ENCODE measurements around the gene ZNF35.

Gene ZNF35

DNA sequence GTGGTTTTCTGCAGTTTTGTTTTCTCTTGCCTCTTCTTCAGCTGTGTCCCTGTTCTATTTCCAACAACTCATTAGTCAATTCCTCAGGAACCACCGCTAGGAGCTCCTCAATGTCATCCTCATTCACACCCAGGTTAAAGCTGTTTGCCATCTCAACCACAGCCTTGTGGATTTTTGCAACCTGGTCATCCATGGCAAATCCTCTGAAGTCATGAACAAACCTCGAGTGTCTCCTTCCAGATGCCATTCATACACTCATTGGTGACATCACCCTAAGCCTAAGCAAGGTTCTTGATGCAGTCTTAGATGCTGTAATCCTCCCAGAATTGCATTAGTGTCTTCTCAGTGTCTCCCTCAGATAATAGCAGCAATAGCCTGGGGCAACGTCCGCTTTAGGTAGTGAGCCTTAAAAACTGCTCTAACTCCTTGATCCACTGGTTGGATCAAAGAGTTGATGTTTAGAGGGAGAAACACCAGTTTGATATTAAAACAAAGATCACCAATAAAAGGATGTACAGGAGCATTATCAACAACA lies 32.5 kb downstream of the ZNF35 start:
- TF ChIP-seq ZBTB7A (IDR thresholded peaks at IDR 0.05; ENCODE audit: low read depth) (no peak), TAF1 (IDR thresholded peaks at IDR 0.05; ENCODE audit: low read depth) (no peak), CEBPB (IDR thresholded peaks at IDR 0.05) (no peak), EP300 (IDR thresholded peaks at IDR 0.05; ENCODE audit: borderline replicate concordance) (no peak), RAD21 (IDR thresholded peaks at IDR 0.05; ENCODE audit: low read depth) (no peak)

- no peak for TF ChIP-seq CEBPB (IDR thresholded peaks at IDR 0.05)
- TF ChIP-seq ZBTB7A (IDR thresholded peaks at IDR 0.05; ENCODE audit: low read depth), result no peak
- no peak for TF ChIP-seq NFIC (IDR thresholded peaks at IDR 0.05)
- TF ChIP-seq, protein P1, sequence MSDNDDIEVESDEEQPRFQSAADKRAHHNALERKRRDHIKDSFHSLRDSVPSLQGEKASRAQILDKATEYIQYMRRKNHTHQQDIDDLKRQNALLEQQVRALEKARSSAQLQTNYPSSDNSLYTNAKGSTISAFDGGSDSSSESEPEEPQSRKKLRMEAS (IDR thresholded peaks at IDR 0.05), result no peak
- TF ChIP-seq EGR1 (IDR thresholded peaks at IDR 0.05), result no peak
- TF ChIP-seq TCF12 (IDR thresholded peaks at IDR 0.05; ENCODE audit: low read depth), result no peak
- no peak for TF ChIP-seq CREB1 (IDR thresholded peaks at IDR 0.05; ENCODE audit: low read depth)
- TF ChIP-seq TEAD4 (IDR thresholded peaks at IDR 0.05), result no peak
- TF ChIP-seq EP300 (IDR thresholded peaks at IDR 0.05; ENCODE audit: borderline replicate concordance), result no peak
- TF ChIP-seq REST (IDR thresholded peaks at IDR 0.05; ENCODE audit: low read depth), result no peak
- TF ChIP-seq TAF1 (IDR thresholded peaks at IDR 0.05; ENCODE audit: low read depth), result no peak
- TF ChIP-seq FOXM1 (IDR thresholded peaks at IDR 0.05; ENCODE audit: borderline replicate concordance, low read depth), result no peak
- no peak for TF ChIP-seq YY1 (IDR thresholded peaks at IDR 0.05; ENCODE audit: low read depth)
- no peak for TF ChIP-seq RAD21 (IDR thresholded peaks at IDR 0.05; ENCODE audit: low read depth)
Measured at GRCh38 chr3:44682182-44682896, 33.8 kb downstream of the ZNF35 start.

GRCh38 chr3:44685128-44685800 lies 36.7 kb downstream of the ZNF35 start:
- no peak for TF ChIP-seq NFIC (IDR thresholded peaks at IDR 0.05)

- TF ChIP-seq TCF12 (IDR thresholded peaks at IDR 0.05; ENCODE audit: low read depth) (no peak), NFIC (IDR thresholded peaks at IDR 0.05) (no peak), YY1 (IDR thresholded peaks at IDR 0.05; ENCODE audit: low read depth) (no peak), FOXM1 (IDR thresholded peaks at IDR 0.05; ENCODE audit: borderline replicate concordance, low read depth) (no peak), TEAD4 (IDR thresholded peaks at IDR 0.05) (no peak), REST (IDR thresholded peaks at IDR 0.05; ENCODE audit: low read depth) (no peak), EP300 (IDR thresholded peaks at IDR 0.05; ENCODE audit: borderline replicate concordance) (no peak), ZBTB7A (IDR thresholded peaks at IDR 0.05; ENCODE audit: low read depth) (no peak), TAF1 (IDR thresholded peaks at IDR 0.05; ENCODE audit: low read depth) (no peak), RAD21 (IDR thresholded peaks at IDR 0.05; ENCODE audit: low read depth) (no peak), EGR1 (IDR thresholded peaks at IDR 0.05) (no peak), CEBPB (IDR thresholded peaks at IDR 0.05) (no peak), CREB1 (IDR thresholded peaks at IDR 0.05; ENCODE audit: low read depth) (no peak)
- TF ChIP-seq, protein P1 (IDR thresholded peaks at IDR 0.05), result no peak
- TF ChIP-seq, protein P2, sequence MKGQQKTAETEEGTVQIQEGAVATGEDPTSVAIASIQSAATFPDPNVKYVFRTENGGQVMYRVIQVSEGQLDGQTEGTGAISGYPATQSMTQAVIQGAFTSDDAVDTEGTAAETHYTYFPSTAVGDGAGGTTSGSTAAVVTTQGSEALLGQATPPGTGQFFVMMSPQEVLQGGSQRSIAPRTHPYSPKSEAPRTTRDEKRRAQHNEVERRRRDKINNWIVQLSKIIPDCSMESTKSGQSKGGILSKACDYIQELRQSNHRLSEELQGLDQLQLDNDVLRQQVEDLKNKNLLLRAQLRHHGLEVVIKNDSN (IDR thresholded peaks at IDR 0.05), result no peak
Measured at GRCh38 chr3:44687898-44688297, 39.4 kb downstream of the ZNF35 start.
